HG03342 (cell line): Measurements from ENCODE around the gene PALS2.

ENCODE experiments used
- ATAC-seq: cut with Tn5 transposase; IDR thresholded peaks from one replicate; pipeline ENCODE4 v1.9.1; 2021; ENCODE audit warnings: mild to moderate bottlenecking, moderate library complexity; ENCODE audit not compliant: unreplicated experiment

PALS2 gene

GRCh38 chr7:24587853-24588252 lies 14.6 kb downstream of the PALS2 start:
- peak; percentile 85 for ATAC-seq

GRCh38 chr7:24591152-24591551 lies 17.9 kb downstream of the PALS2 start:
- ATAC-seq = no peak

GRCh38 chr7:24595671-24596418 lies 22.6 kb downstream of the PALS2 start:
- peak; percentile 58 for ATAC-seq

- no peak for ATAC-seq
These were observed 23.8 kb downstream of the PALS2 start for GRCh38 chr7:24597014-24597413.

GRCh38 chr7:24601600-24601999 lies 28.3 kb downstream of the PALS2 start:
- no peak for ATAC-seq

- no peak for ATAC-seq
These were observed 29.7 kb downstream of the PALS2 start for GRCh38 chr7:24602860-24603456.

- no peak for ATAC-seq
These were observed 31.4 kb downstream of the PALS2 start for GRCh38 chr7:24604630-24605029.

GRCh38 chr7:24608504-24608903 lies 35.3 kb downstream of the PALS2 start:
- no peak for ATAC-seq

GRCh38 chr7:24609059-24609458 lies 35.8 kb downstream of the PALS2 start:
- ATAC-seq = no peak

GRCh38 chr7:24609570-24609969 lies 36.3 kb downstream of the PALS2 start:
- ATAC-seq = no peak

- ATAC-seq = no peak
These were observed 37.9 kb downstream of the PALS2 start for GRCh38 chr7:24611130-24611529.

GRCh38 chr7:24617957-24618616 lies 44.8 kb downstream of the PALS2 start:
- ATAC-seq = no peak

GRCh38 chr7:24619978-24620377 lies 46.7 kb downstream of the PALS2 start:
- ATAC-seq = no peak

GRCh38 chr7:24622646-24623182 lies 49.5 kb downstream of the PALS2 start:
- no peak for ATAC-seq
